SK-N-SH treated with all-trans-retinoic acid at 6 μM for 48 hours (cell line): Measurements from ENCODE around the gene RHBDL3.

ENCODE experiments used
- CSDC2 ChIP-seq: fragments of 250-450 bp; sonication (Bioruptor Pico); IDR thresholded peaks from 2 replicates; pipeline ENCODE4 v1.5.0; 2020; ENCODE audit warnings: mild to moderate bottlenecking, moderate library complexity
- GLIS3 ChIP-seq: fragments of 250-450 bp; sonication (Bioruptor Pico); IDR thresholded peaks from 2 replicates; pipeline ENCODE4 v1.5.0; 2020; ENCODE audit warnings: mild to moderate bottlenecking, moderate library complexity
- TCF4 ChIP-seq: fragments of 250-450 bp; sonication (Bioruptor Pico); IDR thresholded peaks from 2 replicates; pipeline ENCODE4 v1.8.0; 2021; ENCODE audit warnings: mild to moderate bottlenecking, moderate library complexity, borderline replicate concordance
- TOX ChIP-seq: fragments of 250-450 bp; sonication (Bioruptor Pico); IDR thresholded peaks from 2 replicates; pipeline ENCODE4 v1.8.0; 2021; ENCODE audit warnings: mild to moderate bottlenecking, moderate library complexity, borderline replicate concordance
- ZC3H10 ChIP-seq: fragments of 250-450 bp; sonication (Bioruptor Pico); IDR thresholded peaks from 2 replicates; pipeline ENCODE4 v1.5.1; 2021; ENCODE audit warnings: mild to moderate bottlenecking, moderate library complexity
- ZFP3 ChIP-seq: fragments of 250-450 bp; sonication (Bioruptor Pico); IDR thresholded peaks from 2 replicates; pipeline ENCODE4 v1.5.0; 2020; ENCODE audit warnings: mild to moderate bottlenecking, moderate library complexity
- ZNF565 ChIP-seq: fragments of 450-650 bp; formaldehyde crosslinking; conservative IDR thresholded peaks from 2 replicates; pipeline ENCODE4 v1.5.0; 2020; ENCODE audit warnings: low read depth, mild to moderate bottlenecking, moderate library complexity
- ZNF70 ChIP-seq: fragments of 450-650 bp; formaldehyde crosslinking; IDR thresholded peaks from 2 replicates; pipeline ENCODE4 v1.5.0; 2020; ENCODE audit warnings: mild to moderate bottlenecking, moderate library complexity
- TF ChIP-seq, protein P1 (sequence below): fragments of 250-450 bp; sonication (Bioruptor Pico); IDR thresholded peaks from 2 replicates; pipeline ENCODE4 v1.8.0; 2020; ENCODE audit warnings: mild to moderate bottlenecking, moderate library complexity, borderline replicate concordance
- TF ChIP-seq, protein P2 (sequence below): fragments of 250-450 bp; sonication (Bioruptor Pico); IDR thresholded peaks from 2 replicates; pipeline ENCODE4 v1.5.1; 2021; ENCODE audit warnings: mild to moderate bottlenecking, moderate library complexity
- TF ChIP-seq, protein P3 (sequence below): fragments of 250-450 bp; sonication (Bioruptor Pico); IDR thresholded peaks from 2 replicates; pipeline ENCODE4 v1.5.1; 2020; ENCODE audit warnings: low read depth, mild to moderate bottlenecking, moderate library complexity
- TF ChIP-seq, protein P4 (sequence below): fragments of 250-450 bp; sonication (Bioruptor Pico); IDR thresholded peaks from 2 replicates; pipeline ENCODE4 v1.8.0; 2021; ENCODE audit warnings: low read depth, mild to moderate bottlenecking, moderate library complexity, borderline replicate concordance

DNA sequence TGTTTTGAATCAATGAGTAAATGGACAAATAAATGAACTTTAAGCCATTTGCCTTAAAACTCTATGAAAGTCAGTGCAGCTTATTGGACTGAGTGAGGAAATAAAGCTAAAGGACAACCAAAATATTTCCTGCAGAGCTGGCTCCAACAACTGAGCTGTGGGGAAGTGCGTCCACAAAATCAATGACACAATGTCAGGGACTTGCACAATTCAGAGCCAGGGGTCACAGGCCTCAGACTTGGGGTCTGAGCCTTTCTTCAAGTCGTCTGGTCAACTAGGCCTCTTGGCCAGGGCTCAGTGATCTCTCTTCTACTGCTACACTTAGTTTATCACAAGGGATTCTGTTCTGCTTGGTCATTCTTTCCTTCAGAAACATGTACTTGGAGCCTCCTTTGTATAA is 26.2 kb upstream of the RHBDL3 start:
- TF ChIP-seq ZNF70 (CRISPR knock-in tag), result no peak
- no peak for TF ChIP-seq TOX (CRISPR knock-in tag)
- TF ChIP-seq, protein P1, sequence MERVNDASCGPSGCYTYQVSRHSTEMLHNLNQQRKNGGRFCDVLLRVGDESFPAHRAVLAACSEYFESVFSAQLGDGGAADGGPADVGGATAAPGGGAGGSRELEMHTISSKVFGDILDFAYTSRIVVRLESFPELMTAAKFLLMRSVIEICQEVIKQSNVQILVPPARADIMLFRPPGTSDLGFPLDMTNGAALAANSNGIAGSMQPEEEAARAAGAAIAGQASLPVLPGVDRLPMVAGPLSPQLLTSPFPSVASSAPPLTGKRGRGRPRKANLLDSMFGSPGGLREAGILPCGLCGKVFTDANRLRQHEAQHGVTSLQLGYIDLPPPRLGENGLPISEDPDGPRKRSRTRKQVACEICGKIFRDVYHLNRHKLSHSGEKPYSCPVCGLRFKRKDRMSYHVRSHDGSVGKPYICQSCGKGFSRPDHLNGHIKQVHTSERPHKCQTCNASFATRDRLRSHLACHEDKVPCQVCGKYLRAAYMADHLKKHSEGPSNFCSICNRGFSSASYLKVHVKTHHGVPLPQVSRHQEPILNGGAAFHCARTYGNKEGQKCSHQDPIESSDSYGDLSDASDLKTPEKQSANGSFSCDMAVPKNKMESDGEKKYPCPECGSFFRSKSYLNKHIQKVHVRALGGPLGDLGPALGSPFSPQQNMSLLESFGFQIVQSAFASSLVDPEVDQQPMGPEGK (CRISPR knock-in tag), result no peak
- no peak for TF ChIP-seq ZFP3 (CRISPR knock-in tag)
- TF ChIP-seq, protein P2, sequence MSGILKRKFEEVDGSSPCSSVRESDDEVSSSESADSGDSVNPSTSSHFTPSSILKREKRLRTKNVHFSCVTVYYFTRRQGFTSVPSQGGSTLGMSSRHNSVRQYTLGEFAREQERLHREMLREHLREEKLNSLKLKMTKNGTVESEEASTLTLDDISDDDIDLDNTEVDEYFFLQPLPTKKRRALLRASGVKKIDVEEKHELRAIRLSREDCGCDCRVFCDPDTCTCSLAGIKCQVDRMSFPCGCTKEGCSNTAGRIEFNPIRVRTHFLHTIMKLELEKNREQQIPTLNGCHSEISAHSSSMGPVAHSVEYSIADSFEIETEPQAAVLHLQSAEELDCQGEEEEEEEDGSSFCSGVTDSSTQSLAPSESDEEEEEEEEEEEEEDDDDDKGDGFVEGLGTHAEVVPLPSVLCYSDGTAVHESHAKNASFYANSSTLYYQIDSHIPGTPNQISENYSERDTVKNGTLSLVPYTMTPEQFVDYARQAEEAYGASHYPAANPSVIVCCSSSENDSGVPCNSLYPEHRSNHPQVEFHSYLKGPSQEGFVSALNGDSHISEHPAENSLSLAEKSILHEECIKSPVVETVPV (CRISPR knock-in tag), result no peak
- TF ChIP-seq ZC3H10 (CRISPR knock-in tag), result no peak
- no peak for TF ChIP-seq ZNF565 (CRISPR knock-in tag)
- no peak for TF ChIP-seq GLIS3 (CRISPR knock-in tag)
- TF ChIP-seq CSDC2 (CRISPR knock-in tag), result no peak
- TF ChIP-seq, protein P3, sequence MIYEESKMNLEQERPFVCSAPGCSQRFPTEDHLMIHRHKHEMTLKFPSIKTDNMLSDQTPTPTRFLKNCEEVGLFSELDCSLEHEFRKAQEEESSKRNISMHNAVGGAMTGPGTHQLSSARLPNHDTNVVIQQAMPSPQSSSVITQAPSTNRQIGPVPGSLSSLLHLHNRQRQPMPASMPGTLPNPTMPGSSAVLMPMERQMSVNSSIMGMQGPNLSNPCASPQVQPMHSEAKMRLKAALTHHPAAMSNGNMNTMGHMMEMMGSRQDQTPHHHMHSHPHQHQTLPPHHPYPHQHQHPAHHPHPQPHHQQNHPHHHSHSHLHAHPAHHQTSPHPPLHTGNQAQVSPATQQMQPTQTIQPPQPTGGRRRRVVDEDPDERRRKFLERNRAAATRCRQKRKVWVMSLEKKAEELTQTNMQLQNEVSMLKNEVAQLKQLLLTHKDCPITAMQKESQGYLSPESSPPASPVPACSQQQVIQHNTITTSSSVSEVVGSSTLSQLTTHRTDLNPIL, result no peak
- TF ChIP-seq, protein P4, sequence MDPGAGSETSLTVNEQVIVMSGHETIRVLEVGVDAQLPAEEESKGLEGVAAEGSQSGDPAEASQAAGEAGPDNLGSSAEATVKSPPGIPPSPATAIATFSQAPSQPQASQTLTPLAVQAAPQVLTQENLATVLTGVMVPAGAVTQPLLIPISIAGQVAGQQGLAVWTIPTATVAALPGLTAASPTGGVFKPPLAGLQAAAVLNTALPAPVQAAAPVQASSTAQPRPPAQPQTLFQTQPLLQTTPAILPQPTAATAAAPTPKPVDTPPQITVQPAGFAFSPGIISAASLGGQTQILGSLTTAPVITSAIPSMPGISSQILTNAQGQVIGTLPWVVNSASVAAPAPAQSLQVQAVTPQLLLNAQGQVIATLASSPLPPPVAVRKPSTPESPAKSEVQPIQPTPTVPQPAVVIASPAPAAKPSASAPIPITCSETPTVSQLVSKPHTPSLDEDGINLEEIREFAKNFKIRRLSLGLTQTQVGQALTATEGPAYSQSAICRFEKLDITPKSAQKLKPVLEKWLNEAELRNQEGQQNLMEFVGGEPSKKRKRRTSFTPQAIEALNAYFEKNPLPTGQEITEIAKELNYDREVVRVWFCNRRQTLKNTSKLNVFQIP, result no peak
- no peak for TF ChIP-seq TCF4
